HepG2 (cell line): ENCODE results near the gene HMBS. TPM values are rescaled to one million over a fixed set of nuclear protein-coding genes. Genes with fewer than 3 reads are reported as not detected.

Experiments
- CEBPB ChIP-seq: IDR thresholded peaks from 2 replicates; pipeline ENCODE4 v1.6.1; 2011; ENCODE audit warnings: low read depth, low read length, improper control_type of control experiment, borderline replicate concordance
- DMAP1 ChIP-seq: IDR thresholded peaks from 2 replicates; pipeline ENCODE4 v1.6.1; 2016
- EEA1 ChIP-seq: sonication (generic); formaldehyde crosslinking; IDR thresholded peaks from 2 replicates; pipeline ENCODE4 v1.5.1; 2020; ENCODE audit warnings: mild to moderate bottlenecking, missing genetic modification reagents, borderline replicate concordance
- ERF ChIP-seq: IDR thresholded peaks from 2 replicates; pipeline ENCODE4 v1.6.1; 2018; ENCODE audit warnings: missing biosample characterization, missing genetic modification reagents
- GABPB1 ChIP-seq: IDR thresholded peaks from 2 replicates; pipeline ENCODE4 v1.6.1; 2016; ENCODE audit warnings: mild to moderate bottlenecking, missing genetic modification reagents, moderate library complexity, missing compliant biosample characterization
- GATAD1 ChIP-seq: IDR thresholded peaks from 2 replicates; pipeline ENCODE4 v1.6.1; 2016; ENCODE audit warnings: missing genetic modification reagents, missing compliant biosample characterization
- HDAC1 ChIP-seq: sonication (generic); formaldehyde crosslinking; IDR thresholded peaks from 2 replicates; pipeline ENCODE4 v1.5.1; 2020; ENCODE audit warnings: mild to moderate bottlenecking, missing genetic modification reagents
- HOXA3 ChIP-seq: sonication (generic); formaldehyde crosslinking; IDR thresholded peaks from 2 replicates; pipeline ENCODE4 v1.5.0; 2020; ENCODE audit warnings: missing genetic modification reagents
- IKZF1 ChIP-seq: fragments of 450-650 bp; IDR thresholded peaks from 2 replicates; pipeline ENCODE4 v1.7.1; 2016
- JUND ChIP-seq: sonication (generic); formaldehyde crosslinking; IDR thresholded peaks from 2 replicates; pipeline ENCODE4 v1.8.0; 2022; ENCODE audit warnings: mild to moderate bottlenecking, missing genetic modification reagents
- MIXL1 ChIP-seq: IDR thresholded peaks from 2 replicates; pipeline ENCODE4 v1.6.1; 2016
- RAD21 ChIP-seq: fragments of 450-650 bp; formaldehyde crosslinking; IDR thresholded peaks from 2 replicates; pipeline ENCODE4 v1.5.0; 2020; ENCODE audit warnings: mild to moderate bottlenecking
- STAT5B ChIP-seq: sonication (generic); formaldehyde crosslinking; IDR thresholded peaks from 2 replicates; pipeline ENCODE4 v1.4.0; 2020; ENCODE audit warnings: missing genetic modification reagents
- TERF1 ChIP-seq: sonication (generic); formaldehyde crosslinking; IDR thresholded peaks from 2 replicates; pipeline ENCODE4 v1.8.0; 2022; ENCODE audit warnings: mild to moderate bottlenecking, missing genetic modification reagents, moderate library complexity
- U2AF2 ChIP-seq: fragments of 200-400 bp; formaldehyde crosslinking; IDR thresholded peaks from 2 replicates; pipeline ENCODE4 v1.6.1; 2017; ENCODE audit warnings: low read depth, mild to moderate bottlenecking, low read length
- ZEB1 ChIP-seq: IDR thresholded peaks from 2 replicates; pipeline ENCODE4 v1.6.1; 2012; ENCODE audit warnings: mild to moderate bottlenecking, low read depth, inconsistent platforms; ENCODE audit not compliant: insufficient replicate concordance
- ZNF160 ChIP-seq: sonication (generic); formaldehyde crosslinking; IDR thresholded peaks from 2 replicates; pipeline ENCODE4 v1.8.0; 2022; ENCODE audit warnings: mild to moderate bottlenecking, inconsistent platforms, missing genetic modification reagents
- ZNF263 ChIP-seq: sonication (generic); formaldehyde crosslinking; IDR thresholded peaks from 2 replicates; pipeline ENCODE4 v1.4.0; 2020; ENCODE audit warnings: missing genetic modification reagents
- polyA plus RNA-seq, 8 experiments: library from polyadenylated mRNA; depleted of rRNA in 3 of 8; stranded (reverse) in 7 of 8; unstranded in 1 of 8; fragments of >200 nt; fragmentation: Illumina TruSeq in 4 of 8; extraction: Trizol in 4 of 8; gene quantifications; 2 replicates each; pipeline versions ENCODE4 v1.2.1 to v1.2.3, GENCODE V29; 2011 to 2016; ENCODE audit warnings: low read depth in 4 of 8, missing spikeins in 1 of 8, mixed read lengths in 1 of 8; ENCODE audit not compliant: insufficient read depth in 1 of 8
- total RNA-seq, 5 experiments: library from RNA; depleted of rRNA; stranded (reverse); fragments of >200 nt; fragmentation: Illumina TruSeq; extraction: Trizol; gene quantifications; 2 replicates each; pipeline ENCODE4 v1.2.3, GENCODE V29; 2016; ENCODE audit warnings: low read depth in 1 of 5
- TF ChIP-seq, protein P1 (sequence below): sonication (generic); formaldehyde crosslinking; IDR thresholded peaks from 2 replicates; pipeline ENCODE4 v1.8.0; 2022; ENCODE audit warnings: missing genetic modification reagents, mild to moderate bottlenecking, moderate library complexity, borderline replicate concordance
- TF ChIP-seq, protein P2 (sequence below): sonication (generic); formaldehyde crosslinking; IDR thresholded peaks from 2 replicates; pipeline ENCODE4 v1.8.1; 2022; ENCODE audit warnings: mild to moderate bottlenecking, missing genetic modification reagents
- TF ChIP-seq, protein P3 (sequence below): sonication (generic); formaldehyde crosslinking; conservative IDR thresholded peaks from 2 replicates; pipeline ENCODE4 v1.8.1; 2023; ENCODE audit warnings: missing genetic modification reagents
- TF ChIP-seq, protein P4 (sequence below): sonication (generic); formaldehyde crosslinking; IDR thresholded peaks from 2 replicates; pipeline ENCODE4 v1.4.0; 2020; ENCODE audit warnings: missing genetic modification reagents, mild to moderate bottlenecking, borderline replicate concordance

HMBS gene
- total and polyA plus RNA-seq, 2 of the 13 experiments (the other 11 are each of a cell fraction or from before 2014, with no cell fraction given): 9.4 to 46.9 TPM

- TF ChIP-seq U2AF2 (no peak), HOXA3 (CRISPR knock-in tag) (peak; percentile 32; the same call in 1 of the 2 replicates), HDAC1 (CRISPR knock-in tag) (no peak), ERF (CRISPR knock-in tag) (no peak), DMAP1 (no peak), RAD21 (CRISPR knock-in tag) (no peak), GATAD1 (CRISPR knock-in tag) (no peak), ZEB1 (no peak), STAT5B (no peak), GABPB1 (CRISPR knock-in tag) (peak; percentile 9; the same call in 1 of the 2 replicates), TERF1 (CRISPR knock-in tag) (no peak), ZNF160 (no peak), MIXL1 (CRISPR knock-in tag) (no peak), IKZF1 (no peak), ZNF263 (CRISPR knock-in tag) (no peak), EEA1 (CRISPR knock-in tag) (no peak), CEBPB (no peak), JUND (no peak; the same call in 1 of the 2 replicates)
- TF ChIP-seq, protein P1, sequence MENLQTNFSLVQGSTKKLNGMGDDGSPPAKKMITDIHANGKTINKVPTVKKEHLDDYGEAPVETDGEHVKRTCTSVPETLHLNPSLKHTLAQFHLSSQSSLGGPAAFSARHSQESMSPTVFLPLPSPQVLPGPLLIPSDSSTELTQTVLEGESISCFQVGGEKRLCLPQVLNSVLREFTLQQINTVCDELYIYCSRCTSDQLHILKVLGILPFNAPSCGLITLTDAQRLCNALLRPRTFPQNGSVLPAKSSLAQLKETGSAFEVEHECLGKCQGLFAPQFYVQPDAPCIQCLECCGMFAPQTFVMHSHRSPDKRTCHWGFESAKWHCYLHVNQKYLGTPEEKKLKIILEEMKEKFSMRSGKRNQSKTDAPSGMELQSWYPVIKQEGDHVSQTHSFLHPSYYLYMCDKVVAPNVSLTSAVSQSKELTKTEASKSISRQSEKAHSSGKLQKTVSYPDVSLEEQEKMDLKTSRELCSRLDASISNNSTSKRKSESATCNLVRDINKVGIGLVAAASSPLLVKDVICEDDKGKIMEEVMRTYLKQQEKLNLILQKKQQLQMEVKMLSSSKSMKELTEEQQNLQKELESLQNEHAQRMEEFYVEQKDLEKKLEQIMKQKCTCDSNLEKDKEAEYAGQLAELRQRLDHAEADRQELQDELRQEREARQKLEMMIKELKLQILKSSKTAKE (CRISPR knock-in tag): no peak
- TF ChIP-seq, protein P2, sequence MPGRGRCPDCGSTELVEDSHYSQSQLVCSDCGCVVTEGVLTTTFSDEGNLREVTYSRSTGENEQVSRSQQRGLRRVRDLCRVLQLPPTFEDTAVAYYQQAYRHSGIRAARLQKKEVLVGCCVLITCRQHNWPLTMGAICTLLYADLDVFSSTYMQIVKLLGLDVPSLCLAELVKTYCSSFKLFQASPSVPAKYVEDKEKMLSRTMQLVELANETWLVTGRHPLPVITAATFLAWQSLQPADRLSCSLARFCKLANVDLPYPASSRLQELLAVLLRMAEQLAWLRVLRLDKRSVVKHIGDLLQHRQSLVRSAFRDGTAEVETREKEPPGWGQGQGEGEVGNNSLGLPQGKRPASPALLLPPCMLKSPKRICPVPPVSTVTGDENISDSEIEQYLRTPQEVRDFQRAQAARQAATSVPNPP: no peak
- TF ChIP-seq, protein P3, sequence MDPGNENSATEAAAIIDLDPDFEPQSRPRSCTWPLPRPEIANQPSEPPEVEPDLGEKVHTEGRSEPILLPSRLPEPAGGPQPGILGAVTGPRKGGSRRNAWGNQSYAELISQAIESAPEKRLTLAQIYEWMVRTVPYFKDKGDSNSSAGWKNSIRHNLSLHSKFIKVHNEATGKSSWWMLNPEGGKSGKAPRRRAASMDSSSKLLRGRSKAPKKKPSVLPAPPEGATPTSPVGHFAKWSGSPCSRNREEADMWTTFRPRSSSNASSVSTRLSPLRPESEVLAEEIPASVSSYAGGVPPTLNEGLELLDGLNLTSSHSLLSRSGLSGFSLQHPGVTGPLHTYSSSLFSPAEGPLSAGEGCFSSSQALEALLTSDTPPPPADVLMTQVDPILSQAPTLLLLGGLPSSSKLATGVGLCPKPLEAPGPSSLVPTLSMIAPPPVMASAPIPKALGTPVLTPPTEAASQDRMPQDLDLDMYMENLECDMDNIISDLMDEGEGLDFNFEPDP (CRISPR knock-in tag): 0 out of 2 replicates have a peak, but pooled peaks have one; percentile 46
- TF ChIP-seq, protein P4, sequence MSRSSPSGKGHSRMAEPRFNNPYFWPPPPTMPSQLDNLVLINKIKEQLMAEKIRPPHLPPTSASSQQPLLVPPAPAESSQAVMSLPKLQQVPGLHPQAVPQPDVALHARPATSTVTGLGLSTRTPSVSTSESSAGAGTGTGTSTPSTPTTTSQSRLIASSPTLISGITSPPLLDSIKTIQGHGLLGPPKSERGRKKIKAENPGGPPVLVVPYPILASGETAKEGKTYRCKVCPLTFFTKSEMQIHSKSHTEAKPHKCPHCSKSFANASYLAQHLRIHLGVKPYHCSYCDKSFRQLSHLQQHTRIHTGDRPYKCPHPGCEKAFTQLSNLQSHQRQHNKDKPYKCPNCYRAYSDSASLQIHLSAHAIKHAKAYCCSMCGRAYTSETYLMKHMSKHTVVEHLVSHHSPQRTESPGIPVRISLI (CRISPR knock-in tag): no peak
These were observed 9.5 kb downstream of the HMBS start (continued) for GRCh38 chr11:119093942-119094815.
